B cell (primary cell): ENCODE results near the gene ABCA13.

Experiments used
- EZH2 ChIP-seq: IDR thresholded peaks from 2 replicates; pipeline ENCODE4 v1.6.1; 2012; ENCODE audit warnings: borderline replicate concordance, low read depth, mild to moderate bottlenecking, moderate library complexity, low read length; ENCODE audit not compliant: insufficient read depth, poor library complexity, severe bottlenecking
- TF ChIP-seq, protein P1 (sequence below): fragments of 200-600 bp; IDR thresholded peaks from one replicate; pipeline ENCODE4 v1.8.0; 2022; ENCODE audit warnings: antibody characterized with exemption, mild to moderate bottlenecking

DNA sequence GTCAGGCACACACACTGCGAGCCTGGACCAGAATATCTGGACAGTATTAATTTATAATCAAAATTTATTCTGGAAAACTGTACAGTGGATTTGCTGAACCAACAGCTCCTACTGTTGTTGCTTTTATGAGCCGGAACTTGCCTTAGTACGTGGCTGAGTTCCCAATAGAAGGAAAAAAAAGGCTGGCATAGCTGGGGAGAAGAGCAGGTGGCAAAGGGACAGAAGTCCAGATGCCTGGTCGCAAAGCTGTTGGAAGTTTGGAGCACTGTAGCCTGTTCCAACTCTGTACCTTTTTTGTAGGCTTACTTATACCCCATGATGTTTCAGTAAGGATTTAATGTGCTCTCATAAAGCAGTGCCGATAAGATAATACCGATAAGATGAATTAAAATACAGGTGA, 333.8 kb downstream of the ABCA13 start:
- TF ChIP-seq, protein P1, sequence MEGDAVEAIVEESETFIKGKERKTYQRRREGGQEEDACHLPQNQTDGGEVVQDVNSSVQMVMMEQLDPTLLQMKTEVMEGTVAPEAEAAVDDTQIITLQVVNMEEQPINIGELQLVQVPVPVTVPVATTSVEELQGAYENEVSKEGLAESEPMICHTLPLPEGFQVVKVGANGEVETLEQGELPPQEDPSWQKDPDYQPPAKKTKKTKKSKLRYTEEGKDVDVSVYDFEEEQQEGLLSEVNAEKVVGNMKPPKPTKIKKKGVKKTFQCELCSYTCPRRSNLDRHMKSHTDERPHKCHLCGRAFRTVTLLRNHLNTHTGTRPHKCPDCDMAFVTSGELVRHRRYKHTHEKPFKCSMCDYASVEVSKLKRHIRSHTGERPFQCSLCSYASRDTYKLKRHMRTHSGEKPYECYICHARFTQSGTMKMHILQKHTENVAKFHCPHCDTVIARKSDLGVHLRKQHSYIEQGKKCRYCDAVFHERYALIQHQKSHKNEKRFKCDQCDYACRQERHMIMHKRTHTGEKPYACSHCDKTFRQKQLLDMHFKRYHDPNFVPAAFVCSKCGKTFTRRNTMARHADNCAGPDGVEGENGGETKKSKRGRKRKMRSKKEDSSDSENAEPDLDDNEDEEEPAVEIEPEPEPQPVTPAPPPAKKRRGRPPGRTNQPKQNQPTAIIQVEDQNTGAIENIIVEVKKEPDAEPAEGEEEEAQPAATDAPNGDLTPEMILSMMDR, result no peak
- TF ChIP-seq EZH2, result no peak
